ENCODE results near the gene ZNF154.
"Not testable (repeated sequence)": the region's sequence is repeated elsewhere in the genome, so short reads cannot be mapped to it uniquely, and the experiment has no call there.

ZNF154 gene

GRCh38 chr19:57708641-57709361 lies at the start of gene ZNF154:
Gene ZNF154 (minus strand): TSS chr19:57709204. CDS start chr19:57708971, 233 bp downstream.
- peak in 1 of 2 donors; percentile 3 for DNase-seq (ENCODE audit: low read depth in 2 of 2)

GRCh38 chr19:57757941-57758340 lies 48.9 kb upstream of the ZNF154 start:
- no peak for DNase-seq (ENCODE audit: low read depth in 2 of 2)

GRCh38 chr19:57755031-57755430 lies 46.0 kb upstream of the ZNF154 start:
- DNase-seq (ENCODE audit: low read depth in 2 of 2) = no peak

GRCh38 chr19:57754091-57754673 lies 45.2 kb upstream of the ZNF154 start:
- DNase-seq (ENCODE audit: low read depth in 2 of 2) = no peak

- no peak for DNase-seq (ENCODE audit: low read depth in 2 of 2)
These were observed 39.0 kb upstream of the ZNF154 start for GRCh38 chr19:57748029-57748428.

- DNase-seq (ENCODE audit: low read depth in 2 of 2) = no peak
These were observed 38.4 kb upstream of the ZNF154 start for GRCh38 chr19:57747472-57747807.

- DNase-seq (ENCODE audit: low read depth in 2 of 2) = peak; percentile 50 to 73
These were observed 37.8 kb upstream of the ZNF154 start, which contains the start of gene ZNF776 for GRCh38 chr19:57746580-57747471. Gene ZNF776 (plus strand): TSS chr19:57746815. CDS start chr19:57747059, 244 bp downstream.

- DNase-seq (ENCODE audit: low read depth in 2 of 2) = not testable (repeated sequence)
These were observed 29.8 kb upstream of the ZNF154 start for GRCh38 chr19:57738770-57739169.

- peak in 1 of 2 donors; percentile 14 for DNase-seq (ENCODE audit: low read depth in 2 of 2)
These were observed 29.3 kb upstream of the ZNF154 start for GRCh38 chr19:57738320-57738719.

- DNase-seq (ENCODE audit: low read depth in 2 of 2) = no peak
These were observed 11.9 kb upstream of the ZNF154 start for GRCh38 chr19:57720878-57721277.

GRCh38 chr19:57719901-57720519 lies 11.0 kb upstream of the ZNF154 start:
- DNase-seq (ENCODE audit: low read depth in 2 of 2) = no peak

- DNase-seq (ENCODE audit: low read depth in 2 of 2) = no peak
These were observed 10.4 kb upstream of the ZNF154 start for GRCh38 chr19:57719424-57719823.

- no peak for DNase-seq (ENCODE audit: low read depth in 2 of 2)
These were observed 3.2 kb upstream of the ZNF154 start for GRCh38 chr19:57712222-57712621.

- DNase-seq (ENCODE audit: low read depth in 2 of 2) = no peak
These were observed 612 bp upstream of the ZNF154 start for GRCh38 chr19:57709616-57710015.

- DNase-seq (ENCODE audit: low read depth in 2 of 2) = no peak
These were observed 2.7 kb downstream of the ZNF154 start for GRCh38 chr19:57706346-57706745.

GRCh38 chr19:57701625-57702024 lies 7.4 kb downstream of the ZNF154 start:
- no peak for DNase-seq (ENCODE audit: low read depth in 2 of 2)

GRCh38 chr19:57689750-57690149 lies 19.3 kb downstream of the ZNF154 start:
- no peak for DNase-seq (ENCODE audit: low read depth in 2 of 2)

- no peak for DNase-seq (ENCODE audit: low read depth in 2 of 2)
These were observed 20.8 kb downstream of the ZNF154 start for GRCh38 chr19:57688011-57688763.

- DNase-seq (ENCODE audit: low read depth in 2 of 2) = no peak
These were observed 21.5 kb downstream of the ZNF154 start for GRCh38 chr19:57687363-57688010.

- DNase-seq (ENCODE audit: low read depth in 2 of 2) = no peak
These were observed 22.3 kb downstream of the ZNF154 start for GRCh38 chr19:57686727-57687126.
